Stomach (tissue), 9 donors: ENCODE results near the gene WDR1. TPM values are rescaled to one million over a fixed set of nuclear protein-coding genes. Genes with fewer than 3 reads are reported as not detected.

Experiments
- DNase-seq, 2 donors: peaks; one replicate each; pipeline versions ENCODE4 v3.0.0 to v3.0.0-alpha.2; 2013 to 2019
- H3K27ac ChIP-seq, 5 donors: fragments of 200-600 bp in 4 of 5; sonication (generic) in 4 of 5; one replicate each; pipeline ENCODE4 v1.5.1; 2013 to 2019; ENCODE audit warnings: mild to moderate bottlenecking in 1 of 5, moderate library complexity in 1 of 5
- H3K27me3 ChIP-seq, 3 donors: fragments of 200-600 bp; sonication (generic); one replicate each; pipeline ENCODE4 v1.5.1; 2017 to 2019; ENCODE audit warnings: mixed run types in 1 of 3
- H3K36me3 ChIP-seq, 4 donors: fragments of 200-600 bp; sonication (generic); 1 replicate in 3 of 4; 2 replicates in 1 of 4; pipeline ENCODE4 v1.5.1; 2016 to 2019
- H3K4me1 ChIP-seq, 4 donors: fragments of 200-600 bp; sonication (generic); one replicate each; pipeline ENCODE4 v1.5.1; 2016 to 2019
- H3K4me3 ChIP-seq, 4 donors: fragments of 200-600 bp; sonication (generic) in 3 of 4; one replicate each; pipeline ENCODE4 v1.5.1; 2016 to 2019; ENCODE audit warnings: mild to moderate bottlenecking in 1 of 4
- H3K9me3 ChIP-seq, 4 donors: fragments of 200-600 bp; sonication (generic); one replicate each; pipeline ENCODE4 v1.5.1; 2016 to 2019
- CTCF ChIP-seq, 7 experiments: fragments of 450-650 bp in 4 of 7; fragments of 200-600 bp in 3 of 7; sonication (generic) in 3 of 7; IDR thresholded peaks; one replicate each; pipeline ENCODE4 v1.5.1; 2016 to 2019; ENCODE audit warnings: antibody characterized with exemption in 7 of 7, control low read depth in 2 of 7, mild to moderate bottlenecking in 1 of 7
- EP300 ChIP-seq: sonication (generic); formaldehyde crosslinking; IDR thresholded peaks from one replicate; pipeline ENCODE4 v1.6.1; 2017; ENCODE audit warnings: antibody characterized with exemption
- POLR2A ChIP-seq, 4 donors: fragments of 450-650 bp; IDR thresholded peaks; one replicate each; pipeline ENCODE4 v1.6.1; 2016; ENCODE audit warnings: antibody characterized with exemption in 4 of 4, control low read depth in 2 of 4, mild to moderate bottlenecking in 1 of 4, moderate library complexity in 1 of 4
- POLR2AphosphoS5 ChIP-seq, 3 donors: sonication (generic); formaldehyde crosslinking; IDR thresholded peaks; one replicate each; pipeline ENCODE4 v1.6.1; 2016; ENCODE audit warnings: antibody characterized with exemption in 3 of 3
- WGBS, 5 donors: extraction: QIAGEN DNeasy Blood & Tissue Kit in 3 of 5; methylation state at CpG; one replicate each; pipeline versions ENCODE4 v1.1.5 to v1.1.7; 2013 to 2018; 5-methylcytosine and 5-hydroxymethylcytosine counted together
- intact Hi-C: fragments of 100-400 bp; cut with DNase I; formaldehyde crosslinking; loops from one replicate; pipeline ENCODE4 v1.15.1; 2023; ENCODE audit warnings: low total_unique reads
- polyA plus RNA-seq, 3 donors: library from polyadenylated mRNA; stranded (reverse); fragments of 200-250 nt; gene quantifications; one replicate each; pipeline ENCODE4 v1.2.3, GENCODE V29; 2013
- total RNA-seq, 5 donors: library from RNA; depleted of rRNA; stranded (reverse); fragments of >200 nt; gene quantifications; one replicate each; pipeline versions ENCODE4 v1.1.0 to v1.2.3, GENCODE V29; 2014 to 2016
- donor health status: healthy with polysubstance abuse.
- donor health status: Bipolar disorder and iron deficiency.
- donor health status: healthy.

The WDR1 gene
- total and polyA plus RNA-seq, 8 donors: 52.4 to 167 (median 110) TPM

DNA sequence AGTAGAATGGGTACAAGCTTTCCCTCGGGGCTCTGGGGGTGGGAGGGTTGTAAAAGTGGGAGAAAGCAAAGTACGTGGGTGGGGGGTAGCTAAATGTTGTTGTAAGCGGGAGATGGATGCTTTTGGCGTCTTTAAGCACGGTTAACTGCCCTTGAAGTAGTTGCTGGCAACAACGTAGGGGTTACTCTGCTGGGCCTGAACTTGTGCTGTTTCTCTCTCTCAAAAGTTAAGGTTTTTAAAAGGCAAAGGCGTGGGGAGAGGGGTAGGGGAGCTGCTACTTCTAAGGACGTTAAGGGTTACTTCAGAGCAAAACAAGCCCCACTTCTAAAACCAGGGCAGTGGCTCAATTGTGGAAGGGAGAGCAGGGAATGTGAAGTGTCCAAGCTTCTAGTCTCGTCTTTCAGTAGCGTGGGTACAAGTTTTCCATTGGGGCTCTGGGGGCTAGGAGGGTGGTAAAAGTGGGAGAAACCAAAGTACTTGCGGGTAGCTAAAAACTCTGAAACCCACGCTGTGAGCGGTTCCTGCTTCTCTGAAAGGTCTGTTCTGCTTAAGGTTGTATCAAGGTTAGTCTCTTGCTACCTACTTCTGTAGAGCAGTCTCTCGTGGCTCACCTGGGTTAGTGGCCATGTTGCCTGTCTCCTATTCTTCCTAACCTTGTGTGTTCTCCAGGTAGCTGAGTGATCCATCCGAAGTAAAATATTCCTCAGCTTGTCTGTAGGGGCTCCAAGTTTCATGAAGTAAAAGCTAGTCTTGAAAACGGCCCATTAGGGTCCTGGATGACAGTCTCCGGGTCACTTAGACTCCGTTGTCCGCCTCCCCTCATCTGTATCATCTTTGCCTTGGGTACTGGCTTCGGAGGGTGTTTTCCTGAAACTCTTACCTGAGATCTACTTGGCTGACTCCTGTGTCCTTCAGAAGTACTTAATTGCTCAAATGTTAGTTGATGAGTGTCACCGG, 1.7 kb upstream of the WDR1 start:
- Histone ChIP-seq H3K9me3 (no peaks in the 10 kb centered on the region), H3K4me3 (peak overlapping the region in 1 of 4 donors; percentile 70), H3K27me3 (no peaks in the 10 kb centered on the region), H3K36me3 (peaks cover 17 to 22% (median 20%) of the 10 kb centered on the region in 4 donors), H3K27ac (peak overlapping the region in 4 of 5 donors; percentile 94 to 99 (median 98)), H3K4me1 (peaks cover 23 to 52% (median 42%) of the 10 kb centered on the region in 4 donors)
- DNase-seq: no peak
- WGBS, 5 donors: 74 to 85% (median 79%) methylated on average over 21 of the region's 21 CpGs
- intact Hi-C loops: no loop called here
- TF ChIP-seq POLR2AphosphoS5 (IDR thresholded peaks at IDR 0.05) (no peak), POLR2A (IDR thresholded peaks at IDR 0.05) (no peak), CTCF (IDR thresholded peaks at IDR 0.05) (no peak), EP300 (no peak)

GRCh38 chr4:10117359-10118047, 904 bp upstream of the WDR1 start:
- TF ChIP-seq CTCF (IDR thresholded peaks at IDR 0.05) (no peak), POLR2A (IDR thresholded peaks at IDR 0.05) (no peak), EP300 (no peak), POLR2AphosphoS5 (IDR thresholded peaks at IDR 0.05) (no peak)
- 16 to 26% (median 21%) methylated on average over 17 of the region's 17 CpGs for WGBS, 5 donors
- no peaks in the 10 kb centered on the region for H3K9me3 ChIP-seq
- H3K36me3 ChIP-seq: peaks cover 26 to 30% (median 28%) of the 10 kb centered on the region in 4 donors
- peak overlapping the region; percentile 94 to 99 (median 97) for H3K27ac ChIP-seq
- peaks cover 23 to 57% (median 49%) of the 10 kb centered on the region in 4 donors for H3K4me1 ChIP-seq
- H3K27me3 ChIP-seq: no peaks in the 10 kb centered on the region
- DNase-seq: peak in 1 of 2 donors; percentile 71
- intact Hi-C loops: no loop called here
- H3K4me3 ChIP-seq: peak overlapping the region; percentile 70 to 96 (median 94)

DNA sequence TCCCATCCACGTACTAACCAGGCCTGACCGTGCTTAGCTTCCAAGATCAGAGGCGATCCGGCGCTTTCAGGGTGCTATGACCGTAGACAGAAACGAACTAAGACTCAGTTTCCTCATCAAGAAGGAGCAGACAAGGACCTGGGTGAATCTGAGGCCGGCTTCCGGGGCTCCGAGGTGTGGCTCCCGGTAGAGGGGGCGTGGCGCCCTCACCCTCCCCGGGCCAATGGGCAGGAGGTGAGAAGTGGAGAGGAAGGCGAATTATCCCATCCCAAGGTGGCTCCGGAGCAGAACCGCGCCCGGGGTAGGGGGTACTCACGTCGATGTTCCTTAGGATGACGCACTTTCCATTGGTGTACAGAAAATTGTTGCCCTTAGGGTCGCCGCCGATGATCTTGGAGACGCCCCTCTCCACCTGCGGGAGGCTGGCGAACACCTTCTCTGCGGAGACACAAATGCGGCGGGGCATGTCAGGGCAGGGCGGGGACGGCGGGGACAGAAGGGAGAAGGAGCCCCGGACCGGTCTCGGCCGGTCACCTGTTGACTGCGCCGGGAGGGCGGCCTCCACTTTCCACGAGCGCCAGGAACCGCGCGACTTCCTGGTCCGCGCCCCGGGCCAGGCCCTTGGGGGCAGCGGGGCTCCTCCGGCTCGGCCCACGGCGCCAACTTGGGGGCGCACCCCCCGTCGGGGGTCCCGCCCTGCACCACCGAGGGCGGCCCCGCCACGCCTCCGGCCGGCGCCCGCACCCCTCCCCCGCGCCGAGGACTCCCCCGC, 616 bp downstream of the WDR1 start:
- H3K36me3 ChIP-seq: peaks cover 33 to 45% (median 42%) of the 10 kb centered on the region in 4 donors
- peak; percentile 75 to 79 for DNase-seq
- WGBS, 5 donors: 0 to 1% (median 1%) methylated on average over 41 to 69 of the region's 70 CpGs
- H3K4me1 ChIP-seq: peaks cover 29 to 72% (median 63%) of the 10 kb centered on the region in 4 donors
- no peaks in the 10 kb centered on the region for H3K27me3 ChIP-seq
- intact Hi-C loops: no loop called here
- H3K4me3 ChIP-seq: peak overlapping the region; percentile 70 to 96 (median 94)
- no peak for TF ChIP-seq EP300
- no peak for TF ChIP-seq CTCF (IDR thresholded peaks at IDR 0.05)
- no peak for TF ChIP-seq POLR2AphosphoS5 (IDR thresholded peaks at IDR 0.05)
- TF ChIP-seq POLR2A (IDR thresholded peaks at IDR 0.05): no peak
- H3K27ac ChIP-seq: peak overlapping the region; percentile 94 to 99 (median 97)
- no peaks in the 10 kb centered on the region for H3K9me3 ChIP-seq
